Ovary (tissue), 3 donors: ENCODE data around the gene FRMD4A.

Experiments
- EP300 ChIP-seq: sonication (generic); formaldehyde crosslinking; IDR thresholded peaks from one replicate; pipeline ENCODE4 v1.6.1; 2017; ENCODE audit warnings: antibody characterized with exemption
- POLR2A ChIP-seq: fragments of 450-650 bp; IDR thresholded peaks from one replicate; pipeline ENCODE4 v1.6.1; 2017; ENCODE audit warnings: antibody characterized with exemption, mild to moderate bottlenecking, moderate library complexity
- TF ChIP-seq, protein P1 (sequence below), 3 donors: fragments of 450-650 bp in 2 of 3; fragments of 200-600 bp in 1 of 3; IDR thresholded peaks; one replicate each; pipeline versions ENCODE4 v1.5.1 to v1.8.0; 2016 to 2022; ENCODE audit warnings: antibody characterized with exemption in 3 of 3, mild to moderate bottlenecking in 1 of 3
- donor health status: DM: no; HTN: no; CAD: no.

DNA sequence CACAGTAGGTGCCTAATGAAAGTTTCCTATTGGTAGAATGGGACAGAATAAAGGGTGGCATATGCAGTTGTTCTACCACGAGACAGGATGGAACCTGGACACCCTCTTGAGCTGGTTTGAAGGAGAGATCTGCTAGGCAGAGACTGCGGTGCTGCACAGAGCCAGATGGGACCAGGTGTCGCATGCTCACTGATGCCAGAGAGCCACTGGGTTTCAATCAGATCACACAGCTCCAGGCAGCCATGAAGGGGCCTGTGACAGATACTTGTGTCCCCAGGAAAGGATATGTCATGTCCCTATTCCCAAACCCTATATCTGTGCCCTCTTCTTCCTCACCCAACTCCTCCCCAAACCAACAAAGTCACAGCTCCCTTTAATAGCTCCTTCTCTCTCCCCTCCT, 508.2 kb downstream of the FRMD4A start:
- TF ChIP-seq, protein P1, sequence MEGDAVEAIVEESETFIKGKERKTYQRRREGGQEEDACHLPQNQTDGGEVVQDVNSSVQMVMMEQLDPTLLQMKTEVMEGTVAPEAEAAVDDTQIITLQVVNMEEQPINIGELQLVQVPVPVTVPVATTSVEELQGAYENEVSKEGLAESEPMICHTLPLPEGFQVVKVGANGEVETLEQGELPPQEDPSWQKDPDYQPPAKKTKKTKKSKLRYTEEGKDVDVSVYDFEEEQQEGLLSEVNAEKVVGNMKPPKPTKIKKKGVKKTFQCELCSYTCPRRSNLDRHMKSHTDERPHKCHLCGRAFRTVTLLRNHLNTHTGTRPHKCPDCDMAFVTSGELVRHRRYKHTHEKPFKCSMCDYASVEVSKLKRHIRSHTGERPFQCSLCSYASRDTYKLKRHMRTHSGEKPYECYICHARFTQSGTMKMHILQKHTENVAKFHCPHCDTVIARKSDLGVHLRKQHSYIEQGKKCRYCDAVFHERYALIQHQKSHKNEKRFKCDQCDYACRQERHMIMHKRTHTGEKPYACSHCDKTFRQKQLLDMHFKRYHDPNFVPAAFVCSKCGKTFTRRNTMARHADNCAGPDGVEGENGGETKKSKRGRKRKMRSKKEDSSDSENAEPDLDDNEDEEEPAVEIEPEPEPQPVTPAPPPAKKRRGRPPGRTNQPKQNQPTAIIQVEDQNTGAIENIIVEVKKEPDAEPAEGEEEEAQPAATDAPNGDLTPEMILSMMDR (IDR thresholded peaks at IDR 0.05), result no peak
- TF ChIP-seq EP300 (no peak), POLR2A (no peak)
